Loucy (cell line): ENCODE data around the gene SRPK1.

Experiments used
- CTCF ChIP-seq: fragments of 200-600 bp; sonication (generic); conservative IDR thresholded peaks from 2 replicates; pipeline ENCODE4 v1.5.1; 2014; ENCODE audit warnings: mild to moderate bottlenecking, antibody characterized with exemption, low read length
- EZH2phosphoT487 ChIP-seq: fragments of 200-600 bp; IDR thresholded peaks from 2 replicates; pipeline ENCODE4 v1.6.1; 2018; ENCODE audit warnings: antibody characterized with exemption, mild to moderate bottlenecking, moderate library complexity, borderline replicate concordance

- no peak for TF ChIP-seq CTCF
- no peak for TF ChIP-seq EZH2phosphoT487
Observed at GRCh38 chr6:35842381-35842780, 78.5 kb downstream of the SRPK1 start.
